Type B pancreatic cell (in vitro differentiated cells): ENCODE data around the gene CKS2. TPM values are rescaled to one million over a fixed set of nuclear protein-coding genes. Genes with fewer than 3 reads are reported as not detected.
"Not testable (repeated sequence)": the region's sequence is repeated elsewhere in the genome, so short reads cannot be mapped to it uniquely, and the experiment has no call there.

ENCODE experiments used
- DNase-seq: peaks from one replicate; pipeline ENCODE4 v3.0.0; 2021; ENCODE audit warnings: mixed read lengths; ENCODE audit not compliant: unreplicated experiment; ENCODE audit errors: extremely low spot score
- H3K27ac Mint-ChIP-seq: 2 replicates; pipeline ENCODE4 v1.8.0; 2021; ENCODE audit warnings: mild to moderate bottlenecking, mixed read lengths
- H3K27me3 Mint-ChIP-seq: 2 replicates; pipeline ENCODE4 v1.8.0; 2021; ENCODE audit warnings: mixed read lengths
- H3K36me3 Mint-ChIP-seq: 2 replicates; pipeline ENCODE4 v1.8.0; 2021; ENCODE audit warnings: mixed read lengths
- H3K4me1 Mint-ChIP-seq: one replicate; pipeline ENCODE4 v1.8.0; 2021; ENCODE audit warnings: mixed read lengths; ENCODE audit not compliant: unreplicated experiment
- H3K4me3 Mint-ChIP-seq: 2 replicates; pipeline ENCODE4 v1.8.0; 2021; ENCODE audit warnings: mild to moderate bottlenecking, mixed read lengths
- H3K9me3 Mint-ChIP-seq: 2 replicates; pipeline ENCODE4 v1.8.0; 2021; ENCODE audit warnings: mixed read lengths
- total RNA-seq: library from RNA; stranded (reverse); gene quantifications from 2 replicates; pipeline ENCODE4 v1.2.1, GENCODE V29; 2021; ENCODE audit warnings: low replicate concordance
- TF ChIP-seq, protein P1 (sequence below): fragments of 200-600 bp; sonication (generic); conservative IDR thresholded peaks from 2 replicates; pipeline ENCODE4 v1.5.0; 2021; ENCODE audit warnings: antibody characterized with exemption, mild to moderate bottlenecking

The CKS2 gene
- total RNA-seq, 1 donor from 2014 or later, result 115 TPM

- TF ChIP-seq, protein P1, sequence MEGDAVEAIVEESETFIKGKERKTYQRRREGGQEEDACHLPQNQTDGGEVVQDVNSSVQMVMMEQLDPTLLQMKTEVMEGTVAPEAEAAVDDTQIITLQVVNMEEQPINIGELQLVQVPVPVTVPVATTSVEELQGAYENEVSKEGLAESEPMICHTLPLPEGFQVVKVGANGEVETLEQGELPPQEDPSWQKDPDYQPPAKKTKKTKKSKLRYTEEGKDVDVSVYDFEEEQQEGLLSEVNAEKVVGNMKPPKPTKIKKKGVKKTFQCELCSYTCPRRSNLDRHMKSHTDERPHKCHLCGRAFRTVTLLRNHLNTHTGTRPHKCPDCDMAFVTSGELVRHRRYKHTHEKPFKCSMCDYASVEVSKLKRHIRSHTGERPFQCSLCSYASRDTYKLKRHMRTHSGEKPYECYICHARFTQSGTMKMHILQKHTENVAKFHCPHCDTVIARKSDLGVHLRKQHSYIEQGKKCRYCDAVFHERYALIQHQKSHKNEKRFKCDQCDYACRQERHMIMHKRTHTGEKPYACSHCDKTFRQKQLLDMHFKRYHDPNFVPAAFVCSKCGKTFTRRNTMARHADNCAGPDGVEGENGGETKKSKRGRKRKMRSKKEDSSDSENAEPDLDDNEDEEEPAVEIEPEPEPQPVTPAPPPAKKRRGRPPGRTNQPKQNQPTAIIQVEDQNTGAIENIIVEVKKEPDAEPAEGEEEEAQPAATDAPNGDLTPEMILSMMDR, result no peak
- Mint-ChIP-seq H3K4me3 (no peak overlapping the region), H3K36me3 (peaks cover 8% of the 10 kb centered on the region), H3K27me3 (no peaks in the 10 kb centered on the region), H3K27ac (no peak overlapping the region), H3K9me3 (peaks cover 12% of the 10 kb centered on the region), H3K4me1 (no peaks in the 10 kb centered on the region)
- DNase-seq, result no peak
Observed at GRCh38 chr9:89277454-89277853, 33.5 kb upstream of the CKS2 start.

GRCh38 chr9:89278551-89278950 lies 32.4 kb upstream of the CKS2 start:
- Mint-ChIP-seq H3K36me3 (peaks cover 8% of the 10 kb centered on the region), H3K4me1 (no peaks in the 10 kb centered on the region), H3K9me3 (peaks cover 12% of the 10 kb centered on the region), H3K27ac (no peak overlapping the region), H3K27me3 (no peaks in the 10 kb centered on the region), H3K4me3 (no peak overlapping the region)
- no peak for DNase-seq
- TF ChIP-seq, protein P1, result no peak

DNA sequence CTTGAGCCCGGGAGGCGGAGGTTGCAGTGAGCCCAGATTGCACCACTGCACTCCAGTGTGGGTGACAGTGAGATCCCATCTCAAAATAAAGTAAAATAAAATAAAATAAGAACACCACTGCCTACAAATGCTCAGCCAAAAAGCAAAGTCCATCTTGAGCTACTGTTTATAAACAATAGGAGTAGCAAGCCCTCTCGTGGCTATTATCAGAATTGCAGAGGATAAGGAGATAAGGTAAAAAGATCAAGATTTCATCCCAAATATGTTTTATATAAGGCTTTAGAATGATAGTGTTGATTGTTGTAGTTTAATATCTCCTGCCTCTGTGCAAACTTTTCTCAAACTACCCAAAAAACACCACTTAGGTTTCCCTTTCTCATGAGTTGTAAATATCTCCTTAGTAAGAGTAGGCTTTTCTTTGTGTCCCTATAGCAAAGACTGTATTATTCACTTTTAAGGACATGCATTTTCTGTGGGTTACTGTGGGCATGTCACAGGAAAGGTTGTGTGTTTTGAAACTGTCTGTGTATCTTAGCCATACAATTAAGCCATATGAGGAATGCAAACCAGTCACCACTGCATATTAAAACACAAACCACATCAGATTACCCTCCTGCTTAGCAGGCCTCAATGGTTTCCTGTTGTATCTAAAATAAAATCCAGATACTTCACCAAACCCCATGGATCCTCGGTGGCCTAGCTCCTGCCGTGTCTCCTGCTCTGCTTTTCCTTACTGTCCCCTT lies 31.8 kb upstream of the CKS2 start:
- TF ChIP-seq, protein P1, result peak; percentile 90
- H3K27ac Mint-ChIP-seq, result no peak overlapping the region
- peaks cover 3% of the 10 kb centered on the region for H3K36me3 Mint-ChIP-seq
- H3K4me3 Mint-ChIP-seq, result no peak overlapping the region
- no peaks in the 10 kb centered on the region for H3K4me1 Mint-ChIP-seq
- H3K9me3 Mint-ChIP-seq, result peaks cover 6% of the 10 kb centered on the region
- no peaks in the 10 kb centered on the region for H3K27me3 Mint-ChIP-seq
- DNase-seq, result no peak

GRCh38 chr9:89281106-89281505 lies 29.9 kb upstream of the CKS2 start:
- Mint-ChIP-seq H3K27me3 (no peaks in the 10 kb centered on the region), H3K4me3 (no peak overlapping the region), H3K9me3 (peaks cover 6% of the 10 kb centered on the region), H3K27ac (no peak overlapping the region), H3K4me1 (no peaks in the 10 kb centered on the region), H3K36me3 (no peaks in the 10 kb centered on the region)
- TF ChIP-seq, protein P1, result no peak
- no peak for DNase-seq

- not testable (repeated sequence) for H3K27ac Mint-ChIP-seq, H3K4me1 Mint-ChIP-seq, DNase-seq, H3K27me3 Mint-ChIP-seq, H3K4me3 Mint-ChIP-seq, H3K9me3 Mint-ChIP-seq, H3K36me3 Mint-ChIP-seq
Observed at GRCh38 chr9:89282248-89282968, 28.6 kb upstream of the CKS2 start.

DNA sequence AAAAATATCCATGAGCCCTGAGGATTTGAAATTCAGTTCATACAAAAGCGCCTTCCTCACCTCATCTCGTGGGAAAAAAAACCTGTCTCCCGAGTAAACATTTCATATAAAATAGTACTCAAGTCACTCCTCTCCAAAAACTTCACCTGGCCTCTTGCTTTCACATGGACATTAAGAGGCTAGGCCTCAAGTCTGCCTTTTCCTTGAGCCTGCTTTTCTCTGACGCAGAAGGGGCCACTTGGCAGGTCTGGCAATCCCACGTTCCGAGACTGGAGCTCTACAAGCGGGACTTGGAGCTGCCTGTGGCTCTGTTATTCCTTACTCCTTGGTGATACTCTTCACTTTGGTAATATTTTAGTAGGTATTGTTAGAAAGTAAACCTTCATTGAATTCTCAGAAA lies 26.9 kb upstream of the CKS2 start:
- H3K27me3 Mint-ChIP-seq, result no peaks in the 10 kb centered on the region
- no peaks in the 10 kb centered on the region for H3K4me1 Mint-ChIP-seq
- TF ChIP-seq, protein P1, result no peak
- DNase-seq, result no peak
- H3K4me3 Mint-ChIP-seq, result no peak overlapping the region
- H3K36me3 Mint-ChIP-seq, result no peaks in the 10 kb centered on the region
- no peaks in the 10 kb centered on the region for H3K9me3 Mint-ChIP-seq
- H3K27ac Mint-ChIP-seq, result no peak overlapping the region
